Keratinocyte (primary cell): Measurements from ENCODE around the gene FBXO7. TPM values are rescaled to one million over a fixed set of nuclear protein-coding genes. Genes with fewer than 3 reads are reported as not detected.

Experiments used
- DNase-seq: peaks from one replicate; pipeline ENCODE4 v3.0.0-alpha.2; 2011; ENCODE audit warnings: low read depth, missing footprints, low spot score
- FAIRE-seq: peaks from 2 replicates; lab custom pipeline; 2011; peaks lifted over from hg19 to GRCh38; lab: Jason Lieb, UNC
- H2AFZ ChIP-seq: 2 replicates; pipeline ENCODE4 v1.6.0; 2012; ENCODE audit warnings: low read length, control low read depth, inconsistent platforms; ENCODE audit not compliant: control insufficient read depth
- H3K27ac ChIP-seq: 2 replicates; pipeline ENCODE4 v1.5.1; 2011; ENCODE audit warnings: low read length; ENCODE audit not compliant: control insufficient read depth, insufficient read depth
- H3K27me3 ChIP-seq: 3 replicates; pipeline ENCODE4 v1.6.0; 2011; ENCODE audit warnings: low read length; ENCODE audit not compliant: control insufficient read depth, insufficient read depth; ENCODE audit errors: extremely low read depth
- H3K36me3 ChIP-seq, 2 experiments: 2 replicates in 1 of 2; 3 replicates in 1 of 2; pipeline ENCODE4 v1.5.1; 2011; ENCODE audit warnings: low read length in 2 of 2, mild to moderate bottlenecking in 1 of 2; ENCODE audit not compliant: control insufficient read depth in 2 of 2, insufficient read depth in 2 of 2; ENCODE audit errors: extremely low read depth in 1 of 2
- H3K4me1 ChIP-seq: 3 replicates; pipeline ENCODE4 v1.5.1; 2011; ENCODE audit warnings: low read length; ENCODE audit not compliant: control insufficient read depth, insufficient read depth; ENCODE audit errors: extremely low read depth
- H3K4me2 ChIP-seq: 3 replicates; pipeline ENCODE4 v1.6.0; 2011; ENCODE audit warnings: low read depth, low read length; ENCODE audit not compliant: control insufficient read depth, insufficient read depth; ENCODE audit errors: extremely low read depth
- H3K4me3 ChIP-seq, 3 experiments: fragments of 200-600 bp in 1 of 3; sonication (generic) in 1 of 3; 2 replicates in 2 of 3; 3 replicates in 1 of 3; pipeline ENCODE4 v1.5.1; 2011 to 2016; ENCODE audit warnings: low read length in 3 of 3, mild to moderate bottlenecking in 3 of 3, control low read depth in 2 of 3, inconsistent platforms in 1 of 3, low read depth in 1 of 3, mixed read lengths in 1 of 3, mixed run types in 1 of 3, moderate library complexity in 1 of 3; ENCODE audit not compliant: control insufficient read depth in 2 of 3, insufficient read depth in 2 of 3; ENCODE audit errors: extremely low read depth in 1 of 3
- H3K79me2 ChIP-seq: 2 replicates; pipeline ENCODE4 v1.6.0; 2012; ENCODE audit warnings: low read length; ENCODE audit not compliant: control insufficient read depth, insufficient read depth
- H3K9ac ChIP-seq: 3 replicates; pipeline ENCODE4 v1.6.0; 2011; ENCODE audit warnings: low read length; ENCODE audit not compliant: control insufficient read depth, insufficient read depth; ENCODE audit errors: extremely low read depth
- H3K9me1 ChIP-seq: 3 replicates; pipeline ENCODE4 v1.6.0; 2011; ENCODE audit warnings: low read length; ENCODE audit not compliant: control insufficient read depth, insufficient read depth; ENCODE audit errors: extremely low read depth
- H3K9me3 ChIP-seq: 2 replicates; pipeline ENCODE4 v1.5.1; 2012; ENCODE audit warnings: low read depth, low read length; ENCODE audit not compliant: control insufficient read depth
- H4K20me1 ChIP-seq: 3 replicates; pipeline ENCODE4 v1.6.0; 2011; ENCODE audit warnings: low read length; ENCODE audit not compliant: control insufficient read depth, insufficient read depth; ENCODE audit errors: extremely low read depth
- CTCF ChIP-seq, 3 experiments: IDR thresholded peaks in 1 of 3; conservative IDR thresholded peaks in 1 of 3; optimal IDR thresholded peaks in 1 of 3; 2 replicates in 2 of 3; 3 replicates in 1 of 3; pipeline versions ENCODE3 to v1.5.1; 2011; ENCODE audit warnings: low read length in 3 of 3, mild to moderate bottlenecking in 3 of 3, moderate library complexity in 2 of 3, control low read depth in 1 of 3, inconsistent platforms in 1 of 3; ENCODE audit not compliant: insufficient read depth in 2 of 3; ENCODE audit errors: extremely low read depth in 1 of 3
- EZH2 ChIP-seq: IDR thresholded peaks from one replicate; pipeline ENCODE4 v1.6.1; 2012; ENCODE audit warnings: inconsistent platforms, mild to moderate bottlenecking, low read length, moderate library complexity
- dilution Hi-C: fragments of 300-500 bp; cut with MboI; formaldehyde crosslinking; loops from one replicate; pipeline ENCODE4 v1.7.0; 2020; ENCODE audit warnings: low sequenced_read_pairs; ENCODE audit not compliant: extremely low pct_ligation_motif_present
- polyA plus RNA-seq, 5 experiments: library from polyadenylated mRNA; depleted of rRNA in 3 of 5; stranded (reverse) in 3 of 5; stranded (forward) in 1 of 5; unstranded in 1 of 5; fragments of >200 nt; gene quantifications; 1 replicate in 1 of 5; 2 replicates in 3 of 5; 3 replicates in 1 of 5; pipeline versions ENCODE4 v1.2.1 to v1.2.3, GENCODE V29; 2011 to 2012; ENCODE audit warnings: missing spikeins in 2 of 5, low read depth in 1 of 5, low replicate concordance in 1 of 5

Gene FBXO7
- polyA plus RNA-seq, 1 donor (not counting 4 experiments of a cell fraction or from before 2014, with no cell fraction given), result 106 TPM

- dilution Hi-C loops, result no loop called here
- H4K20me1 ChIP-seq, result no peaks in the 10 kb centered on the region
- no peaks in the 10 kb centered on the region for H3K36me3 ChIP-seq
- no peak overlapping the region for H3K27ac ChIP-seq
- no peaks in the 10 kb centered on the region for H3K9me3 ChIP-seq
- no peak overlapping the region for H3K9ac ChIP-seq
- H3K79me2 ChIP-seq, result no peaks in the 10 kb centered on the region
- H3K27me3 ChIP-seq, result peaks cover 10% of the 10 kb centered on the region
- H3K9me1 ChIP-seq, result no peaks in the 10 kb centered on the region
- TF ChIP-seq EZH2 (no peak), CTCF (optimal IDR thresholded peaks at IDR 0.05 in 1 of 3, IDR thresholded peaks at IDR 0.05 in 1 of 3, conservative IDR thresholded peaks at IDR 0.05 in 1 of 3; ENCODE audit: extremely low read depth in 1 of 3, insufficient read depth in 2 of 3, low read length in 3 of 3) (no peak)
- H3K4me3 ChIP-seq, result no peak overlapping the region
- FAIRE-seq (no peak), DNase-seq (no peak)
- peaks cover 4% of the 10 kb centered on the region for H3K4me1 ChIP-seq
- no peak overlapping the region for H2AFZ ChIP-seq
- H3K4me2 ChIP-seq, result no peak overlapping the region
These were observed 12.2 kb upstream of the FBXO7 start for GRCh38 chr22:32462452-32462851.

- no peak overlapping the region for H3K9ac ChIP-seq
- no peak for TF ChIP-seq EZH2
- TF ChIP-seq CTCF (optimal IDR thresholded peaks at IDR 0.05 in 1 of 3, IDR thresholded peaks at IDR 0.05 in 1 of 3, conservative IDR thresholded peaks at IDR 0.05 in 1 of 3; ENCODE audit: extremely low read depth in 1 of 3, insufficient read depth in 2 of 3, low read length in 3 of 3), result no peak
- no peak overlapping the region for H3K4me2 ChIP-seq
- no peak overlapping the region for H2AFZ ChIP-seq
- dilution Hi-C loops, result no loop called here
- H3K9me1 ChIP-seq, result no peaks in the 10 kb centered on the region
- DNase-seq (no peak), FAIRE-seq (no peak)
- no peaks in the 10 kb centered on the region for H3K79me2 ChIP-seq
- peaks cover 10% of the 10 kb centered on the region for H3K27me3 ChIP-seq
- H3K4me3 ChIP-seq, result no peak overlapping the region
- no peaks in the 10 kb centered on the region for H3K36me3 ChIP-seq
- no peaks in the 10 kb centered on the region for H3K9me3 ChIP-seq
- peaks cover 4% of the 10 kb centered on the region for H3K4me1 ChIP-seq
- no peaks in the 10 kb centered on the region for H4K20me1 ChIP-seq
- no peak overlapping the region for H3K27ac ChIP-seq
These were observed 8.9 kb upstream of the FBXO7 start for GRCh38 chr22:32465661-32466060.
